ENCODE measurements around the gene C3orf22.

- TF ChIP-seq CTCF (IDR thresholded peaks at IDR 0.05; ENCODE audit: low read depth, low read length) (no peak), EZH2phosphoT487 (IDR thresholded peaks at IDR 0.05; ENCODE audit: low read depth) (no peak)
These were observed 19.0 kb downstream of the C3orf22 start for GRCh38 chr3:126539558-126540250.
